Neural cell (in vitro differentiated cells): Measurements from ENCODE around the gene RPS16. TPM values are rescaled to one million over a fixed set of nuclear protein-coding genes. Genes with fewer than 3 reads are reported as not detected.

Source experiments
- H2AFZ ChIP-seq: fragments of 200-600, 300-800 bp; sonication (generic), shearing (Covaris generic); 2 replicates; pipeline ENCODE4 v1.6.0; 2014; ENCODE audit warnings: low read depth, mild to moderate bottlenecking, antibody characterized with exemption, low read length, moderate library complexity
- H3F3A ChIP-seq: fragments of 200-600 bp; shearing (Covaris generic); 2 replicates; pipeline ENCODE4 v1.6.1; 2016; ENCODE audit warnings: mild to moderate bottlenecking, moderate library complexity, mixed read lengths, antibody characterized with exemption, low read length; ENCODE audit not compliant: insufficient read depth, poor library complexity, severe bottlenecking
- H3K27ac ChIP-seq: fragments of 200-600, 300-800 bp; sonication (generic), shearing (Covaris generic); 2 replicates; pipeline ENCODE4 v1.5.1; 2014; ENCODE audit warnings: mild to moderate bottlenecking, low read length, moderate library complexity
- H3K27me3 ChIP-seq: fragments of 300-800, 200-600 bp; sonication (generic), shearing (Covaris generic); 2 replicates; pipeline ENCODE4 v1.6.0; 2014; ENCODE audit warnings: mild to moderate bottlenecking, low read depth, low read length, moderate library complexity; ENCODE audit not compliant: insufficient read depth
- H3K36me3 ChIP-seq: fragments of 300-800, 200-600 bp; sonication (generic), shearing (Covaris generic); 2 replicates; pipeline ENCODE4 v1.5.1; 2014; ENCODE audit warnings: mild to moderate bottlenecking, antibody characterized with exemption, low read length, moderate library complexity; ENCODE audit not compliant: insufficient read depth
- H3K4me2 ChIP-seq: fragments of 300-800, 200-600 bp; sonication (generic), shearing (Covaris generic); 2 replicates; pipeline ENCODE4 v1.6.0; 2014; ENCODE audit warnings: mild to moderate bottlenecking, low read length
- H3K4me3 ChIP-seq: fragments of 300-800, 200-600 bp; sonication (generic), shearing (Covaris generic); 2 replicates; pipeline ENCODE4 v1.5.1; 2014; ENCODE audit warnings: mild to moderate bottlenecking, low read length, moderate library complexity
- H3K79me2 ChIP-seq: fragments of 200-600 bp; shearing (Covaris generic); replicated peaks from 2 replicates; pipeline ENCODE4 v1.6.0; 2014; ENCODE audit warnings: mild to moderate bottlenecking, low read length, moderate library complexity; ENCODE audit not compliant: insufficient read depth
- H3K9ac ChIP-seq: fragments of 300-800, 200-600 bp; sonication (generic), shearing (Covaris generic); 2 replicates; pipeline ENCODE4 v1.6.1; 2016; ENCODE audit warnings: mild to moderate bottlenecking, low read length, mixed read lengths
- H3K9me2 ChIP-seq: fragments of 200-600 bp; shearing (Covaris generic); 2 replicates; pipeline ENCODE4 v1.6.1; 2016; ENCODE audit warnings: mild to moderate bottlenecking, low read length, mixed read lengths; ENCODE audit not compliant: insufficient read depth
- H3K9me3 ChIP-seq: fragments of 200-600, 300-800 bp; sonication (generic), shearing (Covaris generic); 2 replicates; pipeline ENCODE4 v1.6.1; 2016; ENCODE audit warnings: mild to moderate bottlenecking, mixed run types, low read length, moderate library complexity, mixed read lengths
- H4K20me1 ChIP-seq: fragments of 200-600 bp; shearing (Covaris generic); 2 replicates; pipeline ENCODE4 v1.6.1; 2016; ENCODE audit warnings: mild to moderate bottlenecking, mixed run types; ENCODE audit not compliant: insufficient read depth
- EP300 ChIP-seq: fragments of 450-650 bp; conservative IDR thresholded peaks from 2 replicates; pipeline ENCODE4 v1.6.1; 2014; ENCODE audit warnings: antibody characterized with exemption, mild to moderate bottlenecking, moderate library complexity; ENCODE audit not compliant: poor library complexity, severe bottlenecking
- EZH2 ChIP-seq: fragments of 200-600, 300-800 bp; shearing (Covaris generic), sonication (generic); IDR thresholded peaks from 2 replicates; pipeline ENCODE4 v1.6.1; 2014; ENCODE audit warnings: antibody characterized with exemption, low read length, borderline replicate concordance, mild to moderate bottlenecking; ENCODE audit not compliant: insufficient read depth, poor library complexity, severe bottlenecking
- MXI1 ChIP-seq: fragments of 450-650 bp; conservative IDR thresholded peaks from 2 replicates; pipeline ENCODE4 v1.6.1; 2014; ENCODE audit warnings: antibody characterized with exemption, mild to moderate bottlenecking; ENCODE audit not compliant: poor library complexity, severe bottlenecking
- POLR2AphosphoS5 ChIP-seq: IDR thresholded peaks from 2 replicates; pipeline ENCODE4 v1.6.1; 2012
- RAD21 ChIP-seq: fragments of 450-650 bp; conservative IDR thresholded peaks from 2 replicates; pipeline ENCODE4 v1.6.1; 2014; ENCODE audit warnings: antibody characterized with exemption, mild to moderate bottlenecking, moderate library complexity
- SMC3 ChIP-seq: fragments of 450-650 bp; conservative IDR thresholded peaks from 2 replicates; pipeline ENCODE4 v1.6.1; 2014; ENCODE audit warnings: antibody characterized with exemption, mild to moderate bottlenecking, moderate library complexity; ENCODE audit not compliant: poor library complexity
- TAF1 ChIP-seq: IDR thresholded peaks from 2 replicates; pipeline ENCODE4 v1.6.1; 2012; ENCODE audit warnings: low read depth
- polyA plus RNA-seq: library from polyadenylated mRNA; depleted of rRNA; stranded (reverse); fragments of >200 nt; gene quantifications from 2 replicates; pipeline ENCODE4 v1.2.3, GENCODE V29; 2014
- TF ChIP-seq, protein P1 (sequence below): fragments of 450-650 bp; IDR thresholded peaks from 2 replicates; pipeline ENCODE4 v1.5.1; 2014; ENCODE audit warnings: antibody characterized with exemption, mild to moderate bottlenecking, moderate library complexity; ENCODE audit not compliant: poor library complexity, severe bottlenecking
- TF ChIP-seq, protein P2 (sequence below): IDR thresholded peaks from 2 replicates; pipeline ENCODE4 v1.6.1; 2012; ENCODE audit warnings: borderline replicate concordance

The RPS16 gene
- polyA plus RNA-seq, 1 donor from 2014 or later: 22.6 TPM

DNA sequence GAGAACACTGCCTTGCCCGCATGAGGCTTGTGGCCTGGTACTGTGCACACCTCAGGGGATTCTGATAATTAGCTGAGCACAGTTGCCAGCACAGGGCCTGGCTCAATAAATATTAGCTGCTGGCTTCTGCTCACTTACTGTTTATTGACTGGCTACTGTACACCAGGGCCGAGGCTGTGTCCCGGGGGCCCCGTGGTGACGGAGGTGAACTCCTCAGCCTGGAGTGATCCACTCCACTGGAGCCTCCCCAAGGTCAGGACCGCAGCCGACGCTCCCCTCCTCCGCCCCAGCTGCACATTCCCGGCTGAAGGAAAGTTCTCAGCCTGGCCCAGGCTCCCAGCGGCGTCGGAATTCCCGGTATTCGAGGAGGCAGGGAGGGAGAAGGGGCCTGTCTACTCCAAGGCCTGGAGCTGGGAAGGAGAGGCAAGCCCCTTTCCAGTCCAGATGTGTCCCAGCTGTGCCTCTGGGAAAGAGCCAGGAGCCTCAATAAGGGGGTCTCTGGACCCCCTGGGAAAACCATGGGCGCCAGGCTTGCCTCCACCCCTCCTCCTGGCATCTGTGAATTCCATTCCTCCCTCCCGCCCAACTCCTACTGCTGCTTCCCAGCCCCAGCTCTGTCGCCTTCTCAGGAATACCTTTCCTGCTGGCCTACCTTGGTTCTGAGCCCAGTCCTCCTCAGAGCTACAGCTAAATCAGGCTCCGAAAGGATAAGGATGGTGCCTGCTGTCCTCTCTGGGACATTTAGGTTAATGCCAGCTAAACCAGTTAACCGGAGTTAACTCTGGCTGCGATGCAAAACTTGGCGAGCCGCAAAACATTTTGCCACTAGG is 7.3 kb downstream of the RPS16 start:
- Histone ChIP-seq H3K79me2 (no peaks in the 10 kb centered on the region), H3K9me2 (no peaks in the 10 kb centered on the region), H3K9me3 (no peaks in the 10 kb centered on the region), H3K36me3 (no peaks in the 10 kb centered on the region), H4K20me1 (no peaks in the 10 kb centered on the region), H3K9ac (no peak overlapping the region), H3K4me3 (no peak overlapping the region), H2AFZ (no peak overlapping the region), H3K27ac (no peak overlapping the region), H3F3A (no peaks in the 10 kb centered on the region), H3K27me3 (no peaks in the 10 kb centered on the region), H3K4me2 (no peak overlapping the region)
- TF ChIP-seq MXI1 (no peak), POLR2AphosphoS5 (no peak)

- Histone ChIP-seq H3K79me2 (no peaks in the 10 kb centered on the region), H2AFZ (no peak overlapping the region), H3K9me2 (no peaks in the 10 kb centered on the region), H3K9ac (no peak overlapping the region), H3K4me3 (no peak overlapping the region), H3K4me2 (no peak overlapping the region), H3F3A (no peaks in the 10 kb centered on the region), H3K9me3 (no peaks in the 10 kb centered on the region), H3K27me3 (no peaks in the 10 kb centered on the region), H3K27ac (no peak overlapping the region), H4K20me1 (no peaks in the 10 kb centered on the region), H3K36me3 (no peaks in the 10 kb centered on the region)
- TF ChIP-seq EZH2 (no peak), RAD21 (no peak), SMC3 (no peak), EP300 (no peak), TAF1 (no peak), MXI1 (no peak), POLR2AphosphoS5 (no peak)
- TF ChIP-seq, protein P1, sequence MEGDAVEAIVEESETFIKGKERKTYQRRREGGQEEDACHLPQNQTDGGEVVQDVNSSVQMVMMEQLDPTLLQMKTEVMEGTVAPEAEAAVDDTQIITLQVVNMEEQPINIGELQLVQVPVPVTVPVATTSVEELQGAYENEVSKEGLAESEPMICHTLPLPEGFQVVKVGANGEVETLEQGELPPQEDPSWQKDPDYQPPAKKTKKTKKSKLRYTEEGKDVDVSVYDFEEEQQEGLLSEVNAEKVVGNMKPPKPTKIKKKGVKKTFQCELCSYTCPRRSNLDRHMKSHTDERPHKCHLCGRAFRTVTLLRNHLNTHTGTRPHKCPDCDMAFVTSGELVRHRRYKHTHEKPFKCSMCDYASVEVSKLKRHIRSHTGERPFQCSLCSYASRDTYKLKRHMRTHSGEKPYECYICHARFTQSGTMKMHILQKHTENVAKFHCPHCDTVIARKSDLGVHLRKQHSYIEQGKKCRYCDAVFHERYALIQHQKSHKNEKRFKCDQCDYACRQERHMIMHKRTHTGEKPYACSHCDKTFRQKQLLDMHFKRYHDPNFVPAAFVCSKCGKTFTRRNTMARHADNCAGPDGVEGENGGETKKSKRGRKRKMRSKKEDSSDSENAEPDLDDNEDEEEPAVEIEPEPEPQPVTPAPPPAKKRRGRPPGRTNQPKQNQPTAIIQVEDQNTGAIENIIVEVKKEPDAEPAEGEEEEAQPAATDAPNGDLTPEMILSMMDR: no peak
- TF ChIP-seq, protein P2, sequence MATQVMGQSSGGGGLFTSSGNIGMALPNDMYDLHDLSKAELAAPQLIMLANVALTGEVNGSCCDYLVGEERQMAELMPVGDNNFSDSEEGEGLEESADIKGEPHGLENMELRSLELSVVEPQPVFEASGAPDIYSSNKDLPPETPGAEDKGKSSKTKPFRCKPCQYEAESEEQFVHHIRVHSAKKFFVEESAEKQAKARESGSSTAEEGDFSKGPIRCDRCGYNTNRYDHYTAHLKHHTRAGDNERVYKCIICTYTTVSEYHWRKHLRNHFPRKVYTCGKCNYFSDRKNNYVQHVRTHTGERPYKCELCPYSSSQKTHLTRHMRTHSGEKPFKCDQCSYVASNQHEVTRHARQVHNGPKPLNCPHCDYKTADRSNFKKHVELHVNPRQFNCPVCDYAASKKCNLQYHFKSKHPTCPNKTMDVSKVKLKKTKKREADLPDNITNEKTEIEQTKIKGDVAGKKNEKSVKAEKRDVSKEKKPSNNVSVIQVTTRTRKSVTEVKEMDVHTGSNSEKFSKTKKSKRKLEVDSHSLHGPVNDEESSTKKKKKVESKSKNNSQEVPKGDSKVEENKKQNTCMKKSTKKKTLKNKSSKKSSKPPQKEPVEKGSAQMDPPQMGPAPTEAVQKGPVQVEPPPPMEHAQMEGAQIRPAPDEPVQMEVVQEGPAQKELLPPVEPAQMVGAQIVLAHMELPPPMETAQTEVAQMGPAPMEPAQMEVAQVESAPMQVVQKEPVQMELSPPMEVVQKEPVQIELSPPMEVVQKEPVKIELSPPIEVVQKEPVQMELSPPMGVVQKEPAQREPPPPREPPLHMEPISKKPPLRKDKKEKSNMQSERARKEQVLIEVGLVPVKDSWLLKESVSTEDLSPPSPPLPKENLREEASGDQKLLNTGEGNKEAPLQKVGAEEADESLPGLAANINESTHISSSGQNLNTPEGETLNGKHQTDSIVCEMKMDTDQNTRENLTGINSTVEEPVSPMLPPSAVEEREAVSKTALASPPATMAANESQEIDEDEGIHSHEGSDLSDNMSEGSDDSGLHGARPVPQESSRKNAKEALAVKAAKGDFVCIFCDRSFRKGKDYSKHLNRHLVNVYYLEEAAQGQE: no peak
Observed at GRCh38 chr19:39427707-39428106, 8.0 kb downstream of the RPS16 start.
